Stomach (tissue), 4 donors: Measurements from ENCODE around the gene FEM1C.

Source experiments
- CTCF ChIP-seq, 7 experiments: fragments of 450-650 bp in 4 of 7; fragments of 200-600 bp in 3 of 7; sonication (generic) in 3 of 7; IDR thresholded peaks; one replicate each; pipeline ENCODE4 v1.5.1; 2016 to 2019; ENCODE audit warnings: antibody characterized with exemption in 7 of 7, control low read depth in 2 of 7, mild to moderate bottlenecking in 1 of 7
- POLR2A ChIP-seq, 4 donors: fragments of 450-650 bp; IDR thresholded peaks; one replicate each; pipeline ENCODE4 v1.6.1; 2016; ENCODE audit warnings: antibody characterized with exemption in 4 of 4, control low read depth in 2 of 4, mild to moderate bottlenecking in 1 of 4, moderate library complexity in 1 of 4

- TF ChIP-seq CTCF (IDR thresholded peaks at IDR 0.05) (no peak), POLR2A (IDR thresholded peaks at IDR 0.05) (no peak)
These were observed 2.5 kb downstream of the FEM1C start for GRCh38 chr5:115542086-115542485.
